HEK293T (cell line): Measurements from ENCODE around the gene YBX1.

ENCODE experiments used
- CTCF ChIA-PET: fragments of 350-600 bp; formaldehyde crosslinking; extraction: SDS; loops from one replicate; lab custom pipeline; 2021; ENCODE audit warnings: antibody characterized with exemption, inconsistent platforms; lab: Yijun Ruan, JAX
- POLR2A ChIA-PET: fragments of 350-600 bp; formaldehyde crosslinking; extraction: SDS; loops from one replicate; lab custom pipeline; 2020; ENCODE audit warnings: antibody characterized with exemption, inconsistent platforms; lab: Yijun Ruan, JAX
- DNase-seq: peaks from one replicate; pipeline ENCODE4 v3.0.0; 2012; ENCODE audit warnings: mixed read lengths; ENCODE audit errors: extremely low spot score
- ARNT ChIP-seq: fragments of 450-650 bp; IDR thresholded peaks from 2 replicates; pipeline ENCODE4 v1.6.1; 2017; ENCODE audit warnings: mild to moderate bottlenecking
- BHLHE40 ChIP-seq: fragments of 450-650 bp; IDR thresholded peaks from 2 replicates; pipeline ENCODE4 v1.6.1; 2016; ENCODE audit warnings: mild to moderate bottlenecking, moderate library complexity, borderline replicate concordance
- CTBP1 ChIP-seq: fragments of 450-650 bp; IDR thresholded peaks from 2 replicates; pipeline ENCODE4 v1.6.1; 2016; ENCODE audit warnings: borderline replicate concordance
- ELF4 ChIP-seq: fragments of 450-650 bp; IDR thresholded peaks from 2 replicates; pipeline ENCODE4 v1.6.1; 2017; ENCODE audit warnings: antibody characterized with exemption
- FOXA1 ChIP-seq: fragments of 450-650 bp; IDR thresholded peaks from 2 replicates; pipeline ENCODE4 v1.6.1; 2016; ENCODE audit warnings: mild to moderate bottlenecking
- FOXK2 ChIP-seq: fragments of 450-650 bp; IDR thresholded peaks from 2 replicates; pipeline ENCODE4 v1.6.1; 2016; ENCODE audit warnings: mild to moderate bottlenecking
- FOXM1 ChIP-seq: fragments of 450-650 bp; IDR thresholded peaks from 2 replicates; pipeline ENCODE4 v1.6.1; 2017; ENCODE audit warnings: mild to moderate bottlenecking, borderline replicate concordance
- HDGF ChIP-seq: fragments of 450-650 bp; IDR thresholded peaks from 2 replicates; pipeline ENCODE4 v1.6.1; 2017; ENCODE audit warnings: antibody characterized with exemption, borderline replicate concordance
- L3MBTL2 ChIP-seq: fragments of 450-650 bp; conservative IDR thresholded peaks from 2 replicates; pipeline ENCODE4 v1.6.1; 2016; ENCODE audit warnings: mild to moderate bottlenecking
- LEF1 ChIP-seq: fragments of 450-650 bp; IDR thresholded peaks from 2 replicates; pipeline ENCODE4 v1.6.1; 2017; ENCODE audit warnings: mild to moderate bottlenecking, borderline replicate concordance
- NFRKB ChIP-seq: fragments of 450-650 bp; IDR thresholded peaks from 2 replicates; pipeline ENCODE4 v1.6.1; 2016; ENCODE audit warnings: mild to moderate bottlenecking, moderate library complexity
- SP1 ChIP-seq: fragments of 450-650 bp; IDR thresholded peaks from 2 replicates; pipeline ENCODE4 v1.6.1; 2017
- SUZ12 ChIP-seq: fragments of 450-650 bp; IDR thresholded peaks from 2 replicates; pipeline ENCODE4 v1.6.1; 2016; ENCODE audit warnings: mild to moderate bottlenecking
- TARDBP ChIP-seq: fragments of 450-650 bp; IDR thresholded peaks from 2 replicates; pipeline ENCODE4 v1.6.1; 2016
- ZNF384 ChIP-seq: fragments of 450-650 bp; IDR thresholded peaks from 2 replicates; pipeline ENCODE4 v1.6.1; 2016
- TF ChIP-seq, protein P1 (sequence below): fragments of 450-650 bp; IDR thresholded peaks from 2 replicates; pipeline ENCODE4 v1.6.1; 2016

Gene YBX1

DNA sequence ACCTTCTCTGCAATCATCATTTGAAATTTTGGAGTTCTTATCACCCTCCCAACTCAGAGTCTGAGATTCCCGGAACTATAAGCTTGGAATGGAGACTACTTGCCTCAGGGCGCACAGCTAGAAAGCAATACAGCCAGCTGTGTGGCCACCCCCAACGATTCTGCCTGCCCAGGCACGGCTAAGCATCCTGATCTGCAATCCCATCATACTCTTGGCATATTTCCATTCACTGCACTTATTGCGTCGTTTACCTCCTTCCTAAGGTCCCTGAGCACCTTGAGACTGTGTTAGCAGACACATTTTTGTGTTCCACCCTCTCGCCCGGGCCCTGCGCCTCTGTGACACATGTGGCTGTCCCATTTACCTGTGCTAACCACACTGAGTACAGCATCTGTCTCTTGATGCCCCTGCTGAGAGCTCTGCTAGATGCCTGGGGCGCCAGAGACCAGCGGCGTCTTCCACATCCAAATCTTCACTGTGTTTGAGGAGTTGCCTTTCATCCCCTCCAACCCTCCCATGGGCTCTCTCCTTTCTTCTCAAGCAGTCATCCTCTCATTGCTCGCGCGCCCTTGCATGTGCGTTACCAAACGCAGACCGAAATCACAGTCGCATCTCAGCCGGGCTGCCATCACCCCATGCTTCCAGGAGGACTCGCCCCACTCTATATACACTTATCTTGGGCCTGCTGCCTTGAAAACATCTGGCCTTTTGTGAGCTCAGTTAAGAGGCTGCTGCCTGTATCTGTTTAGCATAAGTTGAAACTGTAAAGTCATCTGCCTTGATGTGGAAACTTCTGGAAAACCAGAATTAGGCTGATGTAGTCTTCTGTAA, 61.3 kb downstream of the YBX1 start:
- POLR2A ChIA-PET, result interaction anchor here (1.2 kb wide), 1 partner anchor 24 kb away, joined by 3 read pairs; the partner anchor contains the start of genes C1orf50 and P3H1
- CTCF ChIA-PET, result interaction anchor here (0.6 kb wide), 1 partner anchor 227 kb away, joined by 4 read pairs; no protein-coding TSS in a partner anchor
- no peak for DNase-seq
- no peak for TF ChIP-seq NFRKB
- no peak for TF ChIP-seq ZNF384
- TF ChIP-seq SUZ12, result no peak
- no peak for TF ChIP-seq HDGF
- no peak for TF ChIP-seq FOXA1
- no peak for TF ChIP-seq SP1
- TF ChIP-seq LEF1, result no peak
- TF ChIP-seq FOXK2, result no peak
- no peak for TF ChIP-seq FOXM1
- TF ChIP-seq ARNT, result no peak
- TF ChIP-seq BHLHE40, result no peak

DNA sequence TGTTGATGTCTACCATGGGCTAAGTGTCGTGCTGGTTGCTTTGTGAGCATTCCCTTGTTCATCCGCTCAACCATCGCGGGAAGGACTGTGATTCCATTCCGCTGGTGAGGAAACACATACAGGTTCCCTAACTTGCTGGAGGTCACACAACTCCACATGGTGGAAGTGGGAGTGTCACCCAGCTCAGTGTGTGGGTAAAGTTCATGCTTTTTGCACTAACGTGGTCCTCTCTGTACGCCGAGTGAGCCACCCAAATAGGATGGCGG, 61.9 kb downstream of the YBX1 start:
- DNase-seq, result no peak
- ChIA-PET POLR2A (no interaction called here), CTCF (no interaction called here)
- TF ChIP-seq, protein P1, sequence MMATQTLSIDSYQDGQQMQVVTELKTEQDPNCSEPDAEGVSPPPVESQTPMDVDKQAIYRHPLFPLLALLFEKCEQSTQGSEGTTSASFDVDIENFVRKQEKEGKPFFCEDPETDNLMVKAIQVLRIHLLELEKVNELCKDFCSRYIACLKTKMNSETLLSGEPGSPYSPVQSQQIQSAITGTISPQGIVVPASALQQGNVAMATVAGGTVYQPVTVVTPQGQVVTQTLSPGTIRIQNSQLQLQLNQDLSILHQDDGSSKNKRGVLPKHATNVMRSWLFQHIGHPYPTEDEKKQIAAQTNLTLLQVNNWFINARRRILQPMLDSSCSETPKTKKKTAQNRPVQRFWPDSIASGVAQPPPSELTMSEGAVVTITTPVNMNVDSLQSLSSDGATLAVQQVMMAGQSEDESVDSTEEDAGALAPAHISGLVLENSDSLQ, result no peak
- TF ChIP-seq SP1 (no peak), TARDBP (no peak), HDGF (no peak), ZNF384 (no peak), FOXM1 (no peak), SUZ12 (no peak), CTBP1 (no peak), NFRKB (no peak), FOXK2 (no peak), BHLHE40 (no peak), ELF4 (no peak), L3MBTL2 (no peak), FOXA1 (no peak), ARNT (no peak), LEF1 (no peak)

DNA sequence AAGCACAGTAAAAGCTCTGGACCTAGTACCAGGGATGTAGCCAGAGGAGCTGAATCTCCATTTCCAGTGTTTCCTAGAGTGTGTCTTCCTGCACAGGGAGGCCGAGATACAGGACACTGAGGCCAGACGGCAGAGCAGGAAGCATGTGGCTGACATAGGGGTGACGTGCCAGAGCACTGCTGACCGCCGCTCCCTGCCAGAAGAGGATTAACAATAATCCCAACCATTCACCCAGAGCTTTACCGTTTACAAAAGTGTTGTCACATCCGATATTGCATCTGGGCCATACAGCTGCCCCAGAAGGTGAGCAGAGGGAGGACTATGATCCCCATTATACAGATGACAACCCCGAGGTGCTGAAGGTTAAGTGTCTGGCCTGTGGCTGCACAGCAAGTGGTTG, 63.6 kb downstream of the YBX1 start:
- POLR2A ChIA-PET, result no interaction called here
- CTCF ChIA-PET, result interaction anchor here (1.7 kb wide), 1 partner anchor 20 kb away, joined by 4 read pairs; no protein-coding TSS in a partner anchor
- TF ChIP-seq SUZ12 (no peak), LEF1 (no peak), ELF4 (no peak), ZNF384 (no peak), NFRKB (no peak)
- no peak for DNase-seq

DNA sequence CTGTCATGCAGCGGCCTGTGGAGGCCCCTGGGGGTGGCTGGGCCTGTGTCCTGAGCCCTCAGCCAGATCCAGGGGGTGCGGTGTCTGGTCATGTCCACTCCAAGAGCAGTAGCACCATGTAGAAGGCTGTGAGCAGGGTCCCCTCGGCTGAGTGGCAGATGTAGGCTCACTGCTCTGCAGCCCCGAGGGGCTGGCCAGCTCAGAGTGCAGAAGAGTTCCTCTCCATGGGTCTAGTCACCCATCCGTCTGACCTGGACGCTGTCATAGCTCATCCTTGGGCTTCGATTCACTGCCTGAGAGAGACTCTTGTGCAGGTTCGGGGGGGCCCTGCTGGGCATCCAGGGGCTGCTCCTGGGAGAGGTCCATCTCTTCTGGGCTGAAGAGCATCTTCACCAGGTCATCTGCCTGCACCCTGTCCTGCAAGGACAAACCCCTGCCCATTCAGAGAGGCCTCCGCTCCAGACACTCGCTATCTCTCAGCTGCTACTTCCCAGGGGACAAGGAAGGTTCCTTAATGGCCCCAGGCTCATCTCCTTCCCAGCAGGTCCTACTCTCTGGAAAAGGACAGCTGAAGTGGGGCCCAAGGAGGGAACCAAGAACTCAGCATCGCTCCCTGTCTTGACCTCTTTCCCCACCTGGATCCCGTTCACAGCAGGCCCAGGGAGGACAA, 64.4 kb downstream of the YBX1 start:
- ChIA-PET POLR2A (no interaction called here), CTCF (interaction anchor here (0.5 to 1.7 kb wide), 5 partner anchors 11 to 295 kb away, joined by 3 to 4 read pairs (median 4); no protein-coding TSS in a partner anchor)

DNA sequence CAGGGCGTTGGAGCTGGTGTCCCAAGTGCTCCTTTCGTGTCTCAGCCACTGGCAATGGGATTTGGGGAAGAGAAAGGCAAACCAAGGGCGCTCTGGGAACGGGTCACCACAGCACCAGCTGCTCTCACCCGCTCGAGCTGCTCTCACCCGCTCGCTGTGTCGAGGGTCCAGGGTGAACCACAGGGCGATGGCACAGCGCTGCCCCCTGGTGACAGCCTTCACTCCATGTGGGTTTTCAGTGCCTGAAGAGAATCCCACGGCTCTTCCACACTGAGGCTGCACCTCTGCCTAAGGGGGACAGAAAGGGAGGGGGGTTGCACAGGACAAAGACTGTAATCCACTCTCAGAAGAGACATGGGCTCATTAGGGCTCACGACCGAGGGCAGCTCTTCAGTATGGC, 64.9 kb downstream of the YBX1 start:
- DNase-seq, result peak; percentile 45
- no peak for TF ChIP-seq NFRKB
- no peak for TF ChIP-seq SUZ12
- TF ChIP-seq, protein P1, result no peak
- no peak for TF ChIP-seq ELF4
- no peak for TF ChIP-seq HDGF
- TF ChIP-seq L3MBTL2, result no peak
- TF ChIP-seq SP1, result no peak
- TF ChIP-seq FOXA1, result no peak
- no peak for TF ChIP-seq ARNT
- no peak for TF ChIP-seq ZNF384
- no peak for TF ChIP-seq FOXM1
- no peak for TF ChIP-seq BHLHE40
- TF ChIP-seq FOXK2, result no peak
- no peak for TF ChIP-seq TARDBP
- no peak for TF ChIP-seq CTBP1
- TF ChIP-seq LEF1, result no peak
- POLR2A ChIA-PET, result no interaction called here
- CTCF ChIA-PET, result interaction anchor here (0.5 to 1.7 kb wide), 4 partner anchors 10 to 169 kb away, joined by 3 to 4 read pairs (median 4); no protein-coding TSS in a partner anchor

More for the DNA sequence above, 64.4 kb downstream of the YBX1 start:
- TF ChIP-seq FOXK2, result no peak
- TF ChIP-seq ZNF384, result no peak
- no peak for DNase-seq

DNA sequence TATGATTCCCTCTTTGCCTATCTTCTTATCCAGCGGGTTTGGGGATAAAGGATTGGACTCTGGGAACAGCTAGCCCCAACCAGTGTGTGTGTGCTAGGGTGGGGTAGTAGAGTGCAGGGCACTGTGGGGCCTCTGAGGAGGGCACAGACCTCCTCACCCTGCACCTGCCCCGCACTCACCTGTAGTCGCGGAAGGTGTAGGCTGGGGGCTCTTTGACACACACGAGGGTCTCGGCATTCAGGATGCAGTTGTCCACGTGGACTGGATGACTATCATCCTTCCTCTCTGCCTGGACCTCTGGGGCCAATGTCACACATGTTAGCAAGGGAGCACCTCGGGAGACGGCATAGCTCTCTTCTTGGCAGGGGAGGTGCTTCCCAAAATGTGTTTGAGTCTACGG, 65.8 kb downstream of the YBX1 start:
- TF ChIP-seq FOXA1 (no peak), SP1 (no peak), SUZ12 (no peak), LEF1 (no peak), NFRKB (no peak), HDGF (no peak), FOXM1 (no peak), L3MBTL2 (no peak), FOXK2 (no peak), BHLHE40 (no peak), CTBP1 (no peak), ELF4 (no peak), TARDBP (no peak), ZNF384 (no peak), ARNT (no peak)
- TF ChIP-seq, protein P1, result no peak
- CTCF ChIA-PET, result interaction anchor here (0.6 to 1.4 kb wide), 2 partner anchors 9 to 18 kb away, joined by 3 to 4 read pairs; no protein-coding TSS in a partner anchor
- POLR2A ChIA-PET, result no interaction called here
- DNase-seq, result no peak
